Loucy (cell line): ENCODE results near the gene LRCH1.

Experiments
- H2AFZ ChIP-seq: fragments of 200-600 bp; sonication (generic); 2 replicates; pipeline ENCODE4 v1.6.0; 2016; ENCODE audit warnings: antibody characterized with exemption, mild to moderate bottlenecking, low read length, moderate library complexity
- H3F3A ChIP-seq: fragments of 200-600 bp; 2 replicates; pipeline ENCODE4 v1.6.0; 2016; ENCODE audit warnings: antibody characterized with exemption, low read depth, mild to moderate bottlenecking
- H3K27me3 ChIP-seq: fragments of 200-600 bp; sonication (generic); 2 replicates; pipeline ENCODE4 v1.6.1; 2014; ENCODE audit warnings: low read length, mild to moderate bottlenecking; ENCODE audit not compliant: insufficient read depth, poor library complexity, severe bottlenecking
- H3K36me3 ChIP-seq: fragments of 200-600 bp; sonication (generic); 2 replicates; pipeline ENCODE4 v1.6.1; 2016; ENCODE audit warnings: low read length; ENCODE audit not compliant: insufficient read depth
- H3K4me1 ChIP-seq: fragments of 200-600 bp; sonication (generic); 2 replicates; pipeline ENCODE4 v1.5.1; 2014; ENCODE audit warnings: low read length, mild to moderate bottlenecking; ENCODE audit not compliant: insufficient read depth, poor library complexity, severe bottlenecking
- H3K4me2 ChIP-seq: fragments of 200-600 bp; sonication (generic); 2 replicates; pipeline ENCODE4 v1.6.0; 2014; ENCODE audit warnings: antibody characterized with exemption, low read length, low read depth, mild to moderate bottlenecking; ENCODE audit not compliant: poor library complexity, severe bottlenecking
- H3K4me3 ChIP-seq: fragments of 200-600 bp; sonication (generic); 2 replicates; pipeline ENCODE4 v1.5.1; 2014; ENCODE audit warnings: low read length, mild to moderate bottlenecking, mixed read lengths; ENCODE audit not compliant: poor library complexity, severe bottlenecking
- H3K79me2 ChIP-seq: fragments of 200-600 bp; sonication (generic); 2 replicates; pipeline ENCODE4 v1.6.1; 2014; ENCODE audit warnings: low read length; ENCODE audit not compliant: insufficient read depth
- H3K9ac ChIP-seq: fragments of 200-600 bp; sonication (generic); 2 replicates; pipeline ENCODE4 v1.6.0; 2014; ENCODE audit warnings: mild to moderate bottlenecking, low read depth, low read length, moderate library complexity; ENCODE audit not compliant: poor library complexity, severe bottlenecking
- H3K9me2 ChIP-seq: fragments of 200-600 bp; sonication (generic); replicated peaks from 2 replicates; pipeline ENCODE4 v1.6.1; 2016; ENCODE audit warnings: low read depth, low read length, mixed read lengths
- H3K9me3 ChIP-seq: fragments of 200-600 bp; sonication (generic); 2 replicates; pipeline ENCODE4 v1.6.1; 2014; ENCODE audit warnings: mild to moderate bottlenecking, antibody characterized with exemption, low read length, low read depth; ENCODE audit not compliant: insufficient read depth
- H4K20me1 ChIP-seq: fragments of 200-600 bp; sonication (generic); 2 replicates; pipeline ENCODE4 v1.6.0; 2014; ENCODE audit warnings: antibody characterized with exemption, low read length, mild to moderate bottlenecking; ENCODE audit not compliant: insufficient read depth, poor library complexity, severe bottlenecking
- EZH2phosphoT487 ChIP-seq: fragments of 200-600 bp; IDR thresholded peaks from 2 replicates; pipeline ENCODE4 v1.6.1; 2018; ENCODE audit warnings: antibody characterized with exemption, mild to moderate bottlenecking, moderate library complexity, borderline replicate concordance
- TF ChIP-seq, protein P1 (sequence below): fragments of 200-600 bp; sonication (generic); conservative IDR thresholded peaks from 2 replicates; pipeline ENCODE4 v1.5.1; 2014; ENCODE audit warnings: mild to moderate bottlenecking, antibody characterized with exemption, low read length

LRCH1 gene

DNA sequence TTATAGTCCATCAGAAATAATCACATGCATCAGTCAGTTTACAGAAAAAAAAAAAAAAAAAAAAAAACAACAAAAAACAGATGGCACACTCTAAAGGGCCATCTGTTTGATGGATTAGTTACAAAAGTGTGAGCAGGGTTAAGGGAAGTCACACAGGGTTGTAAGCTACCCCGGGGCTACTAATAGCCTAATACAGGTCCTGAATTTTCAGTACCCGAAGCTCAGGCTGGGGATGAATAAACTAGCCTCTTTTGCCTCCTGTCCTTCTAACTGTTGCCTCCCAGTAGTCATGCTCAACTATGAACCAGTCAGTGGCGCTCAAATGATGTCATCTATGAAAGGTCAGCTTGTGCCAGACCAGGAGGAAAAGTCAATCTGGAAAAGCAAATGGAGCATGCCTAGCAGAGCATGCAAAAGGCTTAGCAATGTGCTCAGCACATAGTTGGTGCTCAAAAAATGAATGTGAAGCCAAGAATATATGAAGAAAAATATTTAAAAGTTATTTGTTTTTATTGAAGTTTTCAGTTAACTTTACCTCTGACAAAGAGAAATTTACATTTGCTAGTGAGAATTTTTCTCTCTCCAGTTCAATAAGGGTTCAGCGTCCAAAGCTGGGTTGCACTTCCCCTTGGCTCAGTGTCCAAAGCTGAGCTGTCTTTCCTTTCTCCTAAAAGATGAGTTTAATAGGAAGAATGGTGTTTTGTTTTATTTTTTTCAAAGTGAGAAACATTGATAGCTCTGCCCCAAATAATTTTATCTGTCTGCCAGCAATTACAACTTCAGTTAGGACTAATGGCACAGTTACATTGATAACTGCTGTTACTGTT lies 30.8 kb upstream of the LRCH1 start:
- Histone ChIP-seq H3K9ac (no peak overlapping the region), H3K27me3 (no peaks in the 10 kb centered on the region), H3K4me2 (no peak overlapping the region), H3K4me1 (peaks cover 5% of the 10 kb centered on the region), H3F3A (0 out of 2 replicates have a peak, but pooled peaks cover 5% of the 10 kb centered on the region), H4K20me1 (no peaks in the 10 kb centered on the region), H3K36me3 (no peaks in the 10 kb centered on the region), H2AFZ (no peak overlapping the region), H3K9me2 (no peaks in the 10 kb centered on the region), H3K9me3 (no peaks in the 10 kb centered on the region), H3K4me3 (no peak overlapping the region), H3K79me2 (no peaks in the 10 kb centered on the region)
- TF ChIP-seq EZH2phosphoT487 = no peak
- TF ChIP-seq, protein P1, sequence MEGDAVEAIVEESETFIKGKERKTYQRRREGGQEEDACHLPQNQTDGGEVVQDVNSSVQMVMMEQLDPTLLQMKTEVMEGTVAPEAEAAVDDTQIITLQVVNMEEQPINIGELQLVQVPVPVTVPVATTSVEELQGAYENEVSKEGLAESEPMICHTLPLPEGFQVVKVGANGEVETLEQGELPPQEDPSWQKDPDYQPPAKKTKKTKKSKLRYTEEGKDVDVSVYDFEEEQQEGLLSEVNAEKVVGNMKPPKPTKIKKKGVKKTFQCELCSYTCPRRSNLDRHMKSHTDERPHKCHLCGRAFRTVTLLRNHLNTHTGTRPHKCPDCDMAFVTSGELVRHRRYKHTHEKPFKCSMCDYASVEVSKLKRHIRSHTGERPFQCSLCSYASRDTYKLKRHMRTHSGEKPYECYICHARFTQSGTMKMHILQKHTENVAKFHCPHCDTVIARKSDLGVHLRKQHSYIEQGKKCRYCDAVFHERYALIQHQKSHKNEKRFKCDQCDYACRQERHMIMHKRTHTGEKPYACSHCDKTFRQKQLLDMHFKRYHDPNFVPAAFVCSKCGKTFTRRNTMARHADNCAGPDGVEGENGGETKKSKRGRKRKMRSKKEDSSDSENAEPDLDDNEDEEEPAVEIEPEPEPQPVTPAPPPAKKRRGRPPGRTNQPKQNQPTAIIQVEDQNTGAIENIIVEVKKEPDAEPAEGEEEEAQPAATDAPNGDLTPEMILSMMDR = no peak

DNA sequence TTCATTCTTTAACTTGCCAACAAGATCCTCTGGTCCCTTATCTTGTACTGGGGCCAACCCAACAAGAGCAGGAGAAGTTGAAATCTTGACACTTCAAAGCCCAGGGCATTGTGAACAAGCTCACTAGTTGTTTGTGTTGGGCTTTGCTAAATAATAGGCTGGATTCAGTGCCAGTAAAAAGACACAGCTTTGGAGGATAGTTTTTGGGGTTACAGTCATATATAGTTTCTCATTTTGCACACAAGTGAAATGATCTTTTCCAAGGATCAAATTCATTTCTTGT lies 30.3 kb upstream of the LRCH1 start:
- Histone ChIP-seq H4K20me1 (no peaks in the 10 kb centered on the region), H3K4me2 (no peak overlapping the region), H3K9me2 (no peaks in the 10 kb centered on the region), H3F3A (0 out of 2 replicates have a peak, but pooled peaks cover 5% of the 10 kb centered on the region), H3K4me3 (no peak overlapping the region), H3K79me2 (no peaks in the 10 kb centered on the region), H3K9me3 (no peaks in the 10 kb centered on the region), H3K9ac (no peak overlapping the region), H2AFZ (no peak overlapping the region), H3K36me3 (no peaks in the 10 kb centered on the region), H3K4me1 (peaks cover 5% of the 10 kb centered on the region), H3K27me3 (no peaks in the 10 kb centered on the region)
- no peak for TF ChIP-seq EZH2phosphoT487
- TF ChIP-seq, protein P1 = no peak

DNA sequence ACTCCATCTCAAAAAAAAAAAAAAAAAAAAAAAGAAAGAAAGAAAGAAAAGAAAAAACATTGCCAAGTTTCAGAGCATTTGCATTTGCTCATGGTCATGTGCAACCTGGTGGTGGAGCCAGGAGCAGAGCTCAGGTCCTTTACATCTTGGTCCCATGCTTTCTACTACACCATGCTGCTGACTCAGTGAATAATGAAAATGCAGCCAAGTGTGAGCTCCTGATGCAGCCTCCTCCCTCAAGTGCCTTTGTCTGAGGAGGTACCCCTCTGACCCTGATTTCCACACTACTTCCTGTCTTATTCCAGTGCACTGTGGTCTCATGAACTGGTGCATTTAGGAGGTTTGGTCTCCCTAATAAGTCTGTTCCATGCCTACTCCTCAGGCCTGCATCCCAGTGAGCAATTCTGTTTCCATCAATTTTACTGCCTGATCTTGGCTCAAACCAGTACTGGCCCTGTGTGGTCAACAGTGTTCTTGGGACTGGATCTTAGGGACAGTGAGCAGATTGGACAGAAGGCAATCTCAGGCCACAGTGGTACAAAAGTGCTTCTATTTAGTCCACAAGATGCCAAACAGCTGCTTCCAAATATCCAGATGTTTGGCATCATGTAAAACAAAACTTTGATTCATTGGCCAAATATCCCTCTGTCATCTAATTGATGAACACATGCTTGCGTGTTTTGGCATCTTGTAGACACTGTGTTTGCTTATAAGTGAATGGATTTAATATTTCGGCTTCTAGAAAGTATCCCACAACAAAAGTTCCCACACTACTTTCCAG lies 28.8 kb upstream of the LRCH1 start:
- no peak overlapping the region for H3K4me2 ChIP-seq
- no peaks in the 10 kb centered on the region for H3K36me3 ChIP-seq
- no peaks in the 10 kb centered on the region for H3K27me3 ChIP-seq

More for the DNA sequence above, 28.8 kb upstream of the LRCH1 start:
- Histone ChIP-seq H4K20me1 (no peaks in the 10 kb centered on the region), H3K9me2 (no peaks in the 10 kb centered on the region), H3K9me3 (no peaks in the 10 kb centered on the region), H3K79me2 (no peaks in the 10 kb centered on the region), H3F3A (0 out of 2 replicates have a peak, but pooled peaks cover 5% of the 10 kb centered on the region), H3K9ac (no peak overlapping the region), H2AFZ (no peak overlapping the region), H3K4me1 (peaks cover 6% of the 10 kb centered on the region), H3K4me3 (no peak overlapping the region)
- TF ChIP-seq EZH2phosphoT487 = no peak
- TF ChIP-seq, protein P1 = no peak
